Measurements from ENCODE around the gene TGM2. TPM values are rescaled to one million over a fixed set of nuclear protein-coding genes. Genes with fewer than 3 reads are reported as not detected.

The TGM2 gene
- polyA plus RNA-seq, 2 of the 4 experiments (the other 2 are of a cell fraction), result 173 to 441 TPM

GRCh38 chr20:38095017-38095686, 69.9 kb downstream of the TGM2 start:
- ChIA-PET POLR2A (no interaction called here), CTCF (interaction anchor here (3.9 kb wide), 1 partner anchor 127 kb away, joined by 23 read pairs; no protein-coding TSS in a partner anchor)
- DNase-seq (ENCODE audit: low read depth in 1 of 2, low spot score in 1 of 2) (no peak), FAIRE-seq (no peak), ATAC-seq (peak; percentile 14 to 29; a peak in 2 of 6 replicates)
- H3K4me1 ChIP-seq, result peaks cover 20% of the 10 kb centered on the region
- no peak overlapping the region for H3K4me3 ChIP-seq
- peak overlapping the region; percentile 68 to 85 for H3K27ac ChIP-seq
- TF ChIP-seq BCL3 (IDR thresholded peaks at IDR 0.05) (no peak), RAD21 (conservative IDR thresholded peaks at IDR 0.05 in 1 of 2, IDR thresholded peaks at IDR 0.05 in 1 of 2) (no peak), CEBPB (IDR thresholded peaks at IDR 0.05) (no peak), FOSL2 (IDR thresholded peaks at IDR 0.05) (no peak), FOSL2 (CRISPR knock-in tag; IDR thresholded peaks at IDR 0.05) (no peak), MYC (IDR thresholded peaks at IDR 0.05; ENCODE audit: borderline replicate concordance, low read length) (no peak), ZFP36 (IDR thresholded peaks at IDR 0.05; ENCODE audit: borderline replicate concordance, partially characterized antibody) (no peak), SMC3 (IDR thresholded peaks at IDR 0.05) (no peak), HOXB13 (CRISPR knock-in tag; IDR thresholded peaks at IDR 0.05; ENCODE audit: low read depth) (no peak), EHF (CRISPR knock-in tag; IDR thresholded peaks at IDR 0.05) (no peak), ESRRA (IDR thresholded peaks at IDR 0.05; ENCODE audit: borderline replicate concordance, low read length) (no peak), NR3C1 (IDR thresholded peaks at IDR 0.05) (no peak), HEYL (CRISPR knock-in tag; IDR thresholded peaks at IDR 0.05) (no peak), KDM1A (IDR thresholded peaks at IDR 0.05; ENCODE audit: low read depth) (no peak), ZSCAN20 (CRISPR knock-in tag; IDR thresholded peaks at IDR 0.05) (no peak), ATOH8 (CRISPR knock-in tag; IDR thresholded peaks at IDR 0.05; ENCODE audit: low read depth) (no peak)
- peak overlapping the region; percentile 41; the same call in 2 of the 3 replicates for H3K4me2 ChIP-seq
- 0 out of 3 replicates have a peak, but pooled peaks cover 4% of the 10 kb centered on the region for H3K9me3 ChIP-seq
- 83% methylated on average over 7 of the region's 7 CpGs for WGBS (ENCODE audit: missing lambda C conversion rate)

GRCh38 chr20:38094373-38094891, 70.6 kb downstream of the TGM2 start:
- DNase-seq (ENCODE audit: low read depth in 1 of 2, low spot score in 1 of 2) (peak; percentile 33 to 57), FAIRE-seq (no peak), ATAC-seq (peak in 1 of 2 experiments; percentile 75; a peak in 2 of 6 replicates)

More at GRCh38 chr20:38094373-38094891, 70.6 kb downstream of the TGM2 start:
- no peak overlapping the region for H3K4me3 ChIP-seq
- 84% methylated on average over 1 of the region's 1 CpG for WGBS (ENCODE audit: missing lambda C conversion rate)
- no peaks in the 10 kb centered on the region for H3K9me3 ChIP-seq
- 0 out of 2 replicates have a peak, but pooled peaks have one; percentile 41 for TF ChIP-seq REST (IDR thresholded peaks at IDR 0.05)
- peak; percentile 74 to 85; a peak in 3 of 4 replicates for TF ChIP-seq CEBPB (IDR thresholded peaks at IDR 0.05)
- TF ChIP-seq EP300 (IDR thresholded peaks at IDR 0.05), result peak in 1 of 2 experiments; percentile 15; a peak in 1 of 5 replicates
- peak; percentile 15; the same call in 1 of the 2 replicates for TF ChIP-seq GATA3 (IDR thresholded peaks at IDR 0.05; ENCODE audit: borderline replicate concordance)
- TF ChIP-seq ESRRA (IDR thresholded peaks at IDR 0.05; ENCODE audit: borderline replicate concordance, low read length), result peak; percentile 59; the same call in 1 of the 2 replicates
- no peak for TF ChIP-seq KDM5A (IDR thresholded peaks at IDR 0.05)
- CTCF ChIA-PET, result interaction anchor here (1.0 to 3.9 kb wide), 4 partner anchors 32 to 530 kb away, joined by 4 to 23 read pairs (median 6); no protein-coding TSS in a partner anchor
- peaks cover 20% of the 10 kb centered on the region for H3K4me1 ChIP-seq
- H3K27ac ChIP-seq, result peak overlapping the region; percentile 68 to 85
- POLR2A ChIA-PET, result interaction anchor here (0.6 kb wide), 1 partner anchor 15 kb away, joined by 3 read pairs; no protein-coding TSS in a partner anchor
- peak overlapping the region; percentile 41 for H3K4me2 ChIP-seq
